H9 (cell line): Measurements from ENCODE around the gene MORC2. TPM values are rescaled to one million over a fixed set of nuclear protein-coding genes. Genes with fewer than 3 reads are reported as not detected.

Source experiments
- DNase-seq: peaks from one replicate; pipeline ENCODE4 v3.0.0-alpha.2; 2017
- H2AFZ ChIP-seq: one replicate; pipeline ENCODE4 v1.6.1; 2013; ENCODE audit warnings: mild to moderate bottlenecking, low read length, control low read depth, moderate library complexity
- H2AK5ac ChIP-seq: 2 replicates; pipeline ENCODE4 v1.6.1; 2013; ENCODE audit warnings: low read length, control low read depth, mixed read lengths; ENCODE audit not compliant: insufficient read length
- H2BK120ac ChIP-seq: one replicate; pipeline ENCODE4 v1.6.1; 2013; ENCODE audit warnings: low read depth, mild to moderate bottlenecking, low read length, control low read depth, inconsistent platforms; ENCODE audit not compliant: poor library complexity, severe bottlenecking
- H2BK12ac ChIP-seq: 2 replicates; pipeline ENCODE4 v1.6.1; 2013; ENCODE audit warnings: low read length, control low read depth, mixed read lengths, low read depth; ENCODE audit not compliant: insufficient read length
- H2BK15ac ChIP-seq: 2 replicates; pipeline ENCODE4 v1.6.1; 2013; ENCODE audit warnings: low read depth, low read length, control low read depth
- H2BK20ac ChIP-seq: one replicate; pipeline ENCODE4 v1.6.1; 2013; ENCODE audit warnings: low read depth, mild to moderate bottlenecking, low read length, control low read depth, inconsistent platforms; ENCODE audit not compliant: poor library complexity, severe bottlenecking
- H2BK5ac ChIP-seq: 2 replicates; pipeline ENCODE4 v1.6.1; 2013; ENCODE audit warnings: low read length, control low read depth, mixed read lengths; ENCODE audit not compliant: insufficient read length
- H3K14ac ChIP-seq: 2 replicates; pipeline ENCODE4 v1.6.1; 2013; ENCODE audit warnings: low read length, control low read depth; ENCODE audit not compliant: insufficient read depth
- H3K18ac ChIP-seq: 2 replicates; pipeline ENCODE4 v1.6.1; 2013; ENCODE audit warnings: low read depth, mild to moderate bottlenecking, mixed read lengths, low read length, control low read depth; ENCODE audit not compliant: insufficient read length
- H3K23ac ChIP-seq: 2 replicates; pipeline ENCODE4 v1.6.1; 2013; ENCODE audit warnings: low read length, control low read depth, mixed read lengths, low read depth; ENCODE audit not compliant: insufficient read length
- H3K23me2 ChIP-seq: 2 replicates; pipeline ENCODE4 v1.6.1; 2013; ENCODE audit warnings: low read depth, mild to moderate bottlenecking, mixed read lengths, low read length, control low read depth; ENCODE audit not compliant: insufficient read length, poor library complexity, severe bottlenecking
- H3K27ac ChIP-seq: 2 replicates; pipeline ENCODE4 v1.5.1; 2013; ENCODE audit warnings: low read length, control low read depth, mixed read lengths, low read depth; ENCODE audit not compliant: insufficient read length
- H3K27me3 ChIP-seq: 2 replicates; pipeline ENCODE4 v1.6.1; 2013; ENCODE audit warnings: low read length, control low read depth, inconsistent platforms; ENCODE audit not compliant: insufficient read depth
- H3K4ac ChIP-seq: 2 replicates; pipeline ENCODE4 v1.6.1; 2013; ENCODE audit warnings: low read depth, mild to moderate bottlenecking, control low read depth, inconsistent platforms, low read length, moderate library complexity
- H3K4me1 ChIP-seq: 2 replicates; pipeline ENCODE4 v1.6.1; 2013; ENCODE audit warnings: low read length, control low read depth, inconsistent platforms; ENCODE audit not compliant: insufficient read depth
- H3K4me2 ChIP-seq: 2 replicates; pipeline ENCODE4 v1.6.1; 2013; ENCODE audit warnings: low read length, control low read depth, mixed read lengths; ENCODE audit not compliant: insufficient read length, insufficient read depth
- H3K56ac ChIP-seq: 2 replicates; pipeline ENCODE4 v1.6.1; 2013; ENCODE audit warnings: low read depth, mild to moderate bottlenecking, mixed read lengths, low read length, control low read depth; ENCODE audit not compliant: insufficient read length
- H3K79me1 ChIP-seq: 2 replicates; pipeline ENCODE4 v1.6.1; 2013; ENCODE audit warnings: low read depth, mild to moderate bottlenecking, moderate library complexity, low read length, control low read depth, inconsistent platforms; ENCODE audit not compliant: insufficient read depth, poor library complexity, severe bottlenecking
- H3K79me2 ChIP-seq: 2 replicates; pipeline ENCODE4 v1.6.1; 2013; ENCODE audit warnings: low read length, control low read depth, inconsistent platforms; ENCODE audit not compliant: insufficient read depth
- H3K9ac ChIP-seq: 2 replicates; pipeline ENCODE4 v1.6.1; 2013; ENCODE audit warnings: low read length, control low read depth, mixed read lengths; ENCODE audit not compliant: insufficient read length; ENCODE audit errors: extremely low read depth
- H3K9me3 ChIP-seq: one replicate; pipeline ENCODE4 v1.6.1; 2013; ENCODE audit warnings: low read depth, low read length, inconsistent platforms; ENCODE audit not compliant: control insufficient read depth
- H3T11ph ChIP-seq: one replicate; pipeline ENCODE4 v1.6.1; 2013; ENCODE audit warnings: mild to moderate bottlenecking, low read length, control low read depth, inconsistent platforms
- H4K20me1 ChIP-seq: one replicate; pipeline ENCODE4 v1.6.1; 2013; ENCODE audit not compliant: control insufficient read depth, insufficient read length, insufficient read depth
- H4K5ac ChIP-seq: 2 replicates; pipeline ENCODE4 v1.6.1; 2013; ENCODE audit warnings: low read depth, mild to moderate bottlenecking, mixed read lengths, low read length, control low read depth; ENCODE audit not compliant: insufficient read length
- H4K8ac ChIP-seq: replicated peaks from 2 replicates; pipeline ENCODE4 v1.6.1; 2013; ENCODE audit warnings: low read length, control low read depth, mixed read lengths, low read depth; ENCODE audit not compliant: insufficient read length
- H4K91ac ChIP-seq: 2 replicates; pipeline ENCODE4 v1.6.1; 2013; ENCODE audit warnings: low read depth, mild to moderate bottlenecking, moderate library complexity, mixed read lengths, low read length, control low read depth; ENCODE audit not compliant: insufficient read length
- H3K27ac Mint-ChIP-seq, 3 experiments: 2 replicates in 2 of 3; 3 replicates in 1 of 3; pipeline ENCODE4 v1.8.0; 2020 to 2021; ENCODE audit warnings: mixed read lengths in 3 of 3, mild to moderate bottlenecking in 1 of 3, moderate library complexity in 1 of 3
- H3K27me3 Mint-ChIP-seq: 2 replicates; pipeline ENCODE4 v1.8.0; 2021; ENCODE audit warnings: low read depth, mild to moderate bottlenecking, moderate library complexity, mixed read lengths
- H3K36me3 Mint-ChIP-seq, 3 experiments: 2 replicates in 2 of 3; 3 replicates in 1 of 3; pipeline ENCODE4 v1.8.0; 2020 to 2021; ENCODE audit warnings: low read depth in 3 of 3, mixed read lengths in 3 of 3; ENCODE audit not compliant: insufficient read depth in 1 of 3
- H3K4me1 Mint-ChIP-seq, 2 experiments: 2 replicates each; pipeline ENCODE4 v1.8.0; 2020; ENCODE audit warnings: mixed read lengths in 2 of 2
- H3K4me3 Mint-ChIP-seq, 2 experiments: 2 replicates in 1 of 2; 3 replicates in 1 of 2; pipeline ENCODE4 v1.8.0; 2020 to 2021; ENCODE audit warnings: mild to moderate bottlenecking in 2 of 2, mixed read lengths in 2 of 2, moderate library complexity in 1 of 2
- H3K9me3 Mint-ChIP-seq, 2 experiments: 2 replicates in 1 of 2; 3 replicates in 1 of 2; pipeline ENCODE4 v1.8.0; 2020; ENCODE audit warnings: mild to moderate bottlenecking in 2 of 2, mixed read lengths in 2 of 2, moderate library complexity in 1 of 2
- CTCF ChIP-seq: fragments of 200-600 bp; sonication (generic); conservative IDR thresholded peaks from 3 replicates; pipeline ENCODE4 v1.8.0; 2021; ENCODE audit warnings: antibody characterized with exemption, mild to moderate bottlenecking
- WGBS: extraction: QIAGEN DNeasy Blood & Tissue Kit; methylation state at CpG from one replicate; pipeline ENCODE4 v1.1.7; 2013; ENCODE audit warnings: missing lambda C conversion rate, low lambda C conversion rate, mixed read lengths; ENCODE audit not compliant: insufficient read length; ENCODE audit errors: extremely low coverage; 5-methylcytosine and 5-hydroxymethylcytosine counted together
- total RNA-seq: library from RNA; stranded (reverse); gene quantifications from 2 replicates; pipeline ENCODE4 v1.2.1, GENCODE V29; 2021

MORC2 gene
- total RNA-seq, 1 experiment from 2014 or later = 37.4 TPM

- Histone ChIP-seq H2BK20ac (no peak overlapping the region), H3K18ac (no peak overlapping the region), H2BK15ac (no peak overlapping the region), H3K4me2 (no peak overlapping the region), H2BK120ac (no peak overlapping the region), H3K14ac (no peak overlapping the region), H3T11ph (no peak overlapping the region), H3K4me1 (no peaks in the 10 kb centered on the region), H3K79me2 (no peaks in the 10 kb centered on the region), H3K56ac (no peak overlapping the region), H3K9me3 (no peaks in the 10 kb centered on the region), H2AFZ (no peak overlapping the region), H3K9ac (no peak overlapping the region), H3K4ac (no peak overlapping the region), H2BK12ac (no peak overlapping the region), H3K23me2 (no peaks in the 10 kb centered on the region), H2BK5ac (no peak overlapping the region), H4K20me1 (no peaks in the 10 kb centered on the region), H4K5ac (no peak overlapping the region), H3K23ac (no peak overlapping the region), H3K79me1 (no peaks in the 10 kb centered on the region), H3K27me3 (no peaks in the 10 kb centered on the region), H2AK5ac (no peak overlapping the region), H4K8ac (no peak overlapping the region), H4K91ac (no peak overlapping the region), H3K27ac (no peak overlapping the region)
- no peak for DNase-seq
- no peak overlapping the region for H3K4me3 Mint-ChIP-seq
- H3K4me1 Mint-ChIP-seq = no peaks in the 10 kb centered on the region
- no peak for TF ChIP-seq CTCF
- WGBS = no CpG with 5 or more reads among the region's 6 CpGs
- peaks cover 6 to 23% (median 12%) of the 10 kb centered on the region in 3 experiments; a peak in 6 of 7 replicates for H3K36me3 Mint-ChIP-seq
- H3K27ac Mint-ChIP-seq = no peak overlapping the region
- no peaks in the 10 kb centered on the region for H3K9me3 Mint-ChIP-seq
- no peaks in the 10 kb centered on the region for H3K27me3 Mint-ChIP-seq
Observed at GRCh38 chr22:30908051-30908461, 60.5 kb downstream of the MORC2 start.
